Measurements from ENCODE around the gene CACNB4.

Gene CACNB4

DNA sequence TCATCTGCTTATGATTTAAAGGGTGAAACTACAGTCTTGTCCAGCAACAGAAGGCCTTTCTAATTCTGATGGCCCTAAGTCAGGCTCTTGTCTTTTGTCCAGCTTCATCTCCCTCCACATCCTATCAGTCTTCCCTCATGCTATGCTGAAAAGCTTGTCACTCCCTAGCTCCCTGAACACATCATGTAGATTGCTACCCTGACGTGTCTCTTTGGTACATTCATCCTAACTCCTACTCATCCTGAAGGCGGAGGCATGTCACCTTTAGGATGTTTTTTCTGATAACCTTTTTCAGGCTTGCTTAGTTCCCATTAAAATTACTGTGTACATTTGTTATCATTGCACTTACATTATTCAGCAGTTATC is 192.2 kb downstream of the CACNB4 start:
- TF ChIP-seq, protein P1, sequence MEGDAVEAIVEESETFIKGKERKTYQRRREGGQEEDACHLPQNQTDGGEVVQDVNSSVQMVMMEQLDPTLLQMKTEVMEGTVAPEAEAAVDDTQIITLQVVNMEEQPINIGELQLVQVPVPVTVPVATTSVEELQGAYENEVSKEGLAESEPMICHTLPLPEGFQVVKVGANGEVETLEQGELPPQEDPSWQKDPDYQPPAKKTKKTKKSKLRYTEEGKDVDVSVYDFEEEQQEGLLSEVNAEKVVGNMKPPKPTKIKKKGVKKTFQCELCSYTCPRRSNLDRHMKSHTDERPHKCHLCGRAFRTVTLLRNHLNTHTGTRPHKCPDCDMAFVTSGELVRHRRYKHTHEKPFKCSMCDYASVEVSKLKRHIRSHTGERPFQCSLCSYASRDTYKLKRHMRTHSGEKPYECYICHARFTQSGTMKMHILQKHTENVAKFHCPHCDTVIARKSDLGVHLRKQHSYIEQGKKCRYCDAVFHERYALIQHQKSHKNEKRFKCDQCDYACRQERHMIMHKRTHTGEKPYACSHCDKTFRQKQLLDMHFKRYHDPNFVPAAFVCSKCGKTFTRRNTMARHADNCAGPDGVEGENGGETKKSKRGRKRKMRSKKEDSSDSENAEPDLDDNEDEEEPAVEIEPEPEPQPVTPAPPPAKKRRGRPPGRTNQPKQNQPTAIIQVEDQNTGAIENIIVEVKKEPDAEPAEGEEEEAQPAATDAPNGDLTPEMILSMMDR (IDR thresholded peaks at IDR 0.05): no peak

DNA sequence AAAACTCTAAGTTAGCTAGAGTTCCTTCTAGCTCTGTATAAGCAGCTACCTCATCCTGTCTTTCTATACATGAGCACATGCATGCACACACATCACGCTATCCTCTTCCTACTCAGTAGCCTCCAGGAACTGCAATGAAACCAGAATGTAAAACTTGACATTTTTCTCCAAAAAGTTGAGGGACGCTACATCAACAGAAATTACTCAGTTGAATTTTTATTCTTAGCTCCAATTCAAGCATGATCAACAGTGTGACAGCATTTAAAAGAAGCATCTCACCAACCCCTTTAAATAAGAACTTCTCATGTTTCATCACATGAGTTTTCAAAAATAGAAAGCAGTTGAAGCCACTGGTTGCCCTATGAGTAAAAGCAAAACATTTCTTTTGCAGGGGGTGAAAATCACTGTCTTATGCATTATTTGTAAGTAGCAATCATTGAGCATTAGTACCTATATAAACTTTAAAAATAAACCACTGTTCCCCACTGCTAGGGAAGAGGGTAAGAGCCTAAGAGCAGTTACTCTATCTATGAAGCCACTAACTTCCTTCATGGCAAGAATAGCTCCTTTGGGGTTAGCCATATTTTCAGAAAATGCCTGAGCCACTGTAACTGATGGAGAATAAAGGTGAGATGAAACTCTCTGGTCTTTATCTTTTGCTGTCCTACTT is 192.7 kb downstream of the CACNB4 start:
- TF ChIP-seq, protein P1 (IDR thresholded peaks at IDR 0.05): no peak

DNA sequence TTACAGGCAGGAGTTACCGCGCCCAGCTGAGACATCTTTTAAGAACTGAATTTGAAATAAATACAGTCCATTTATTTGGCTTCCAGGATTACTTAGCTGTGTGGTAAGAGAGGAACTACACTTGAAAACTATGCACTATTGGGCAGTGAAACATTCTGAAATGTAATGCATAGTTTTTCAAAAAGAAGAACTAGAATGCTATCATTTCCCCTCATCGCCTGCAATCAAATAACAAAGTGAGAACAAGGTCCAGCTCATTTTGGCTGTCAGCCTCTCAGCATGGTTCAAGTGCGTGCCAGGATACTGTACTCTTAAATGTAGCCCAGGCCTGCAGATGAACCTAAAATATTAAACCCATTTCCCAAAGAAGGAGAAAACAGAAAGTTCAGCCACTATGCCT is 194.0 kb downstream of the CACNB4 start:
- TF ChIP-seq, protein P1 (IDR thresholded peaks at IDR 0.05): no peak

DNA sequence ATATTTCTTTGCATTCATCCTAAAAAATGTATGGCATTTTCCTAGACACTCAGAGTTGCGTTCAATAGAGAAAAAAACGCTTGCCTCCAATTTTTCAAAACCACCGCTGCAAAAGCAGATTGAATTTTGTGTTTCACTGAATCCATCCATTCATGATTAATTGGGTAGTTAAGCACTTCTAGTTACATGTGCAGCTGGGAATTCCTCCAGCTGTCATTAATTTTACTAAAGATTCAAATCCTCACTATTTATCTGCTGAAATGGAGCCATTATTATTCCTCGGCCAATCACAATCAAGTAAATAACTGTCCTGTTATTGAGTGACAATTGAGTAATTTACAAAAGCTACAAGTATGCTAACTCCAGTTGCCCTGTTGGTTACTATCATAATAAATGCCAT is 194.8 kb downstream of the CACNB4 start:
- TF ChIP-seq, protein P1 (IDR thresholded peaks at IDR 0.05): no peak

DNA sequence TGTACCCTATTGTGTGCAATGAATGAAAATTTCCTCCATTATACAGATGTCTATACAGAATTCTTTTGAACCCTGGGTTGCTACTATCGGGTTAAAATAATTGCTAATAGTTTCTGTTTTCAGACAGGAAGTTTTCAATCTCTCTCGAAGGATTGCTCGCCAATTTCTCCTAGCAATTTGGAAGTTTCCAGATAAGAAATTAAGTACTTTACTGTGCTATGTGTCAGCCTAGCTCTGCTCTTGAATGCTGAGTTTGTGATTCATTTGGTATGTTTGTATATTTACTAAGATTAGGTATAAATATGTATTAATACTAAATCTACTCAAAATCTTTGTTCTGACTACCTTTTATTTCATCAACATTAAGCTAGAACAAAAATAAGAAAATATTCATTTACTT is 196.0 kb downstream of the CACNB4 start:
- TF ChIP-seq, protein P1 (IDR thresholded peaks at IDR 0.05): no peak

DNA sequence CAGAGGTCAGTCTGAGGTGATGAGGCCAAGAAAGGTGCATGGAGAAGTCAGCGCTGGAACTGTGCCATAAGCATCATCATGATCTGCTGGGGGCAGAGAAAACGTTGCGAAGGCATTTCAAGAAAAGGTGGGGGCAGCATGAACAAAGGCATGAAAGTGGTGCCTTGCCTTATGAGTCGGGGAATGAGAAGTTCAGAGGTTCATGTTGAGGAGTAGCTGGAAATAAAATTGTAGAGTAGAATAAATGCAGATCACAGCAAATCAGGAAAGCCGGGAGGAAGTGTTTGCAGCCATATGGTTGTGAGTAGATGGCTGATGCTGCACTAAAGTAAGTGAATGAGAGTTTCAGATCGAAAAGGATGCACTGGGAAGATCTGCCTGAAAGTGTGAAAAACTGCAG is 198.5 kb downstream of the CACNB4 start:
- TF ChIP-seq, protein P1 (IDR thresholded peaks at IDR 0.05): no peak

DNA sequence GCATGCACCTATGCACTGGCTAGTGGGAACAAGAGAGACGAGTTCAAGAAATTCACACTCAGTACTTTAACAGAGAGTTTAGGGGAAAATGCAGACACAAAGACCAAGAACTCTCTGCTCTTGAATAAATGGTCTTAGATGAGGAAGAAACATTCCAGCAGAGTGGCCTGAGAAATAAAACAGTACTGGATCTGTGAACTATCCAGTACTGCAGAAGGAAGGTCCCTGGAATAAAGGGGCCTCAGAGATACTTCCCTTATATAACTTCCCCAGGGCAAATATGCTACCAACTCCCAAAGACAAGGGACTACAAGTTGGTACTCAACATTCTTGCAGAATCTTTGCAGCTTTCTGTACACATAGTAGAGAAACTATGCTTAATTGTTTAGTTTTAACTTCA is 199.7 kb downstream of the CACNB4 start:
- TF ChIP-seq, protein P1 (IDR thresholded peaks at IDR 0.05): no peak
